NCI-H1694 (cell line): ENCODE results near the gene PRKD3.
A peak's percentile ranks its signal among the peaks of the same experiment; 100 is the strongest.

Source experiments
- DNase-seq: peaks from one replicate; lab custom pipeline; 2025; lab: John Stamatoyannopoulos, UW

Gene PRKD3

GRCh38 chr2:37324786-37325624 is at the start of gene PRKD3:
PRKD3 (minus strand) TSS chr2:37324833; CDS start chr2:37316524, 8,309 bp downstream.
- DNase-seq: peak; percentile 31

GRCh38 chr2:37372000-37372399 is 47.4 kb upstream of the PRKD3 start:
- DNase-seq: no peak

- DNase-seq: no peak
Measured at GRCh38 chr2:37370666-37371065, 46.0 kb upstream of the PRKD3 start.

DNA sequence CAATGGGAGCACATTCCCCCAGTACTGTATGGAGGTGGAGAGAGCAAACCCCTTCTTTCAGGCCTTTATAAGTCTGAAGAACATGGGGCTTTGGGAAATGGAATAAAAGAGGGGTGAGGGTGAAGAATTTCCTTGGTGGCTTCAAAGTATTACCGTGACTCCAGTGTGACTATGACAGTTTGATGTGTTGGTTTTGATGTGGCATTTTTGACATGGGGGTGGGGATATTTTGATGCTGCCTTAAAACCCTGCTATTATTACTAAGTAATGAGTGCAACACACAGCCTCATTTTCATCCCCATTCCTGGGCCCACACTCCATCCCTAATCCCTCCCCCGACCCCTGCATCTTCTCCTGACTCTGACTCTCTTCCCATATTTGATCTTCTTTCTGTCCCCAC is 43.4 kb upstream of the PRKD3 start:
- DNase-seq: no peak

GRCh38 chr2:37367310-37367709 is 42.7 kb upstream of the PRKD3 start:
- no peak for DNase-seq

DNA sequence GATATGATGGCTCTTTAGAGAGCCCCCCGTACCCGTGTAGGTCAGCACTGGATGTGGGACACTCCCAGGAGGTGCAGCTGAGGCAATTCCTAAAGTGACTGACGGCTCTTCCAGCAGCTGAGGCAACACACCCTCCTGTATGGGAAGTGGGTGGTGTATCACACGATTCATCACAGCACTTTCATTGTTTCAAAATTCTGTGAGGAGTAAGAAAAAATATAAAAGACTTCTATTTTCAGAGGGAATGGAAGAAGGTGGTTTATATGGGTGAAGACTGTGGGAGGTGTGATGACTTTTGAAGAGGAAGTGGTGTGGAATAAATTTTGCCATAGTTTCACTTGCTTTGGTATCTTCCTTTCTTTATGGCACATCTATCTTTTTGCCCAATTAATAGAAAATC is 42.1 kb upstream of the PRKD3 start:
- no peak for DNase-seq

DNA sequence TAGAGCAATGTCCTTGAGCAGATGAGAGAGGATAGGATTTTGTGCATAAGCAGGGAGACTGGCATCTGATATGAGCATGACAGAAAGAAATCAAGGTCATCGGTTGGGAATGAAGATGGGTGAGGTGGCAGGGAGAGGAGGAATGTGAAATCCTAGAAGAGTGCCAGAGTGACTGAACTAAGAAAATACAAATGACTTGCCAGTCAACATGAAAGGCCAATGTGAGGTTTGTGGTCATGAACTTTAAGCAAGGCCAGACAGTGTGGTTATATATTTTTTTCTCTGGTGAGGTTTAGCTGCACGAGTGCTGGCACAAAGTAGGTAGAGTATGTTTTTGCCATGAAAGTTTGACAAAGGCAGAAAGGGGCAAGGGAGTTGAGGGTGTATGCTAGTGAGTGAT is 41.0 kb upstream of the PRKD3 start:
- DNase-seq: no peak

DNA sequence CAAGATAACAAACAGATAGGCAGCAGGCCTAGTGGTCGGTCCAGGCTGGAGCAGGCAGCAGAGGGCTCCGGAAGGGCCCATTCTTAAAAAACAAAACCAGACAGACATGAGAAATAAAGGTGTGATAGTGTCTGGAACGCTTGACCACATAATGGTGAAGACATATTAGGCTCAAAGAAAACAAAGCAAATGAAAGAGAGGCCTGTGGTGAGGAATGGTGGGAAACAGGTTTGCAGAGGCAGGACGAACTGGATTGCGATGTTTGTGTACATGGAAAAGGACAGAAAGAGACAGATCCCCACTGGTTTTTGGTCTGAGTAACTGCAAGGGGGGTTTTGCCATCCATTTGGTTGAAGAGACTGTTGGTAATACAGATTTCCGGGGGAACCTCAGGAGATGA is 39.7 kb upstream of the PRKD3 start:
- no peak for DNase-seq

DNA sequence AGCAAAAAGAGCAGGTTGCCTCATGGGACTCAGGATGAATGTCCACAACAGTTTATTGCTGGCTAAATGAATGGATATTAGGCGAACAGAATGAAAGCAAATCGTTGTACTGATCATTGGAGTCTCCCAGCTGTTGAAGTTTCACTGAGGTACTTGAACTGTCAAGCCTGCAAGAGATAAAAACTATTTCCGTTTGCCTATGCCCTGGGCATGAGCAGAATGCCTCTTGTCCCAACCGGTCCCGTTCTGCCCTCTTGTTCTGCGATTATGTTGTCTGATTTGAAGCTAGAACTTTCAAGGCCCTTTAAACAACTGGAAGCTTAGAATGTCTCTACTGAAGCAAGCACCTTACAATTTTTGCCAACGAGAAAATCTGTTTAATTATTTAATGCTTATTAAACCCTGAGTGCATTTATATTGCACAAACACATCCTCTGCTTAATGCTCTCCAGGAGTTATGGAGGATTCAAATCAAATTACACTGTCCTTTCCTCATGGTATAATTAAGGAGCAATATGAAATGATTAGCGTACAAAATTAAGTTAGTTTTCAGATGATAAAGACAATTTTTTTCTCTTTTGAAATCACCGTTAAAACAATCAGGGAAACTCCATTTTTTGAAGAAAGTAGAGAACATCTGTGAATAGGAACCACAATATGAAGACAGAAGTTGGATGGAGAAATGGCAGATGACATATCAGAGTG is 37.5 kb upstream of the PRKD3 start:
- no peak for DNase-seq

DNA sequence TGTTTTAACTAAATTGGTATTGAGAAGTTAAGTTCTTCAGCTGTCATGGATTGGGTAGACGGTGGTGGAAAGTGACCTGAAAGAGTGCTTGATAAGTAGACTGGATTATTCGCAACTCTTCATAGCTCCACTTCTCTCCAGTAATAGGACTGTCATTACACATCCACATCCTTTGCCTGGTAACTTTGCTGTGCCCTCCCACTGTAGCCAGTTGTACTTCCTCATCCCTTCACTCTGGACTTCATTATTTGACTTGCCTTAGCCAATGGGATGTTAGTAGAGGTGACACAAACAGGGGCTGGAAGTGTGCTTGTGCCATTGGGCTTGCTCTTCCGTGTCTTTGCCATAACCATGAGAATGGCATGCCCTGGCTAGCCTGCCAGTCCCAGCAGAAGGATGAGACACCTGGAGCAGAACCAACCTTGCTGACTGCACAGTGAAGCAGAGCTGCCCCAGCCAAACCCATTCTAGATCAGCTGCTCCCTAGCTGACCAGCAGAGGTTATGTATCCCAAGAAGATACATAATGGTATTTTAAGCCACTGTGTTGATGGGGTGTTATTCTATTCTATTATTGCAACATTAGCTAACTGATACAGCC is 36.7 kb upstream of the PRKD3 start:
- DNase-seq: no peak

GRCh38 chr2:37358466-37358865 is 33.8 kb upstream of the PRKD3 start:
- no peak for DNase-seq

- no peak for DNase-seq
Measured at GRCh38 chr2:37357530-37357929, 32.9 kb upstream of the PRKD3 start.

- DNase-seq: no peak
Measured at GRCh38 chr2:37357069-37357468, 32.4 kb upstream of the PRKD3 start.

GRCh38 chr2:37356299-37356698 is 31.7 kb upstream of the PRKD3 start:
- DNase-seq: no peak

DNA sequence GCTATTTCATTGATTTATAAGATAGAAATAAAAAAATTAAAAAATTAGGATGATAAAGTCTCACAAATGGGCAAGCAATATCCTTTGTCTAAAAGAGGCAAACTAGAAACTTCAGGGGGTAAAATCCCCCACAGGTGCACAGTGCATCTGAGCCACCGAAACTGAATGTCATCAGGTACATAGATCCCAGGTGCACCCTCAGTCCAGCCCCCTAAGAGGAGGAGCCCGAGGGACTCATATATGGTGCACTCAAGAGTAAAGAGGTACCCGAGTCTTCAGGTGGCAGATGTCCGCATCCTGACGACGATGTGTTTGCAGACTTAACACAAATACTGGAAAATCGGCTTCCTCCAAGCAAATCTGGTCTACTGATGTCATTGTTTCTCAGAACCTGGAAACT is 31.1 kb upstream of the PRKD3 start:
- no peak for DNase-seq

GRCh38 chr2:37354531-37354930 is 29.9 kb upstream of the PRKD3 start:
- no peak for DNase-seq

GRCh38 chr2:37350034-37350433 is 25.4 kb upstream of the PRKD3 start:
- no peak for DNase-seq

GRCh38 chr2:37349231-37349860 is 24.7 kb upstream of the PRKD3 start:
- no peak for DNase-seq

GRCh38 chr2:37348155-37348554 is 23.5 kb upstream of the PRKD3 start:
- no peak for DNase-seq

DNA sequence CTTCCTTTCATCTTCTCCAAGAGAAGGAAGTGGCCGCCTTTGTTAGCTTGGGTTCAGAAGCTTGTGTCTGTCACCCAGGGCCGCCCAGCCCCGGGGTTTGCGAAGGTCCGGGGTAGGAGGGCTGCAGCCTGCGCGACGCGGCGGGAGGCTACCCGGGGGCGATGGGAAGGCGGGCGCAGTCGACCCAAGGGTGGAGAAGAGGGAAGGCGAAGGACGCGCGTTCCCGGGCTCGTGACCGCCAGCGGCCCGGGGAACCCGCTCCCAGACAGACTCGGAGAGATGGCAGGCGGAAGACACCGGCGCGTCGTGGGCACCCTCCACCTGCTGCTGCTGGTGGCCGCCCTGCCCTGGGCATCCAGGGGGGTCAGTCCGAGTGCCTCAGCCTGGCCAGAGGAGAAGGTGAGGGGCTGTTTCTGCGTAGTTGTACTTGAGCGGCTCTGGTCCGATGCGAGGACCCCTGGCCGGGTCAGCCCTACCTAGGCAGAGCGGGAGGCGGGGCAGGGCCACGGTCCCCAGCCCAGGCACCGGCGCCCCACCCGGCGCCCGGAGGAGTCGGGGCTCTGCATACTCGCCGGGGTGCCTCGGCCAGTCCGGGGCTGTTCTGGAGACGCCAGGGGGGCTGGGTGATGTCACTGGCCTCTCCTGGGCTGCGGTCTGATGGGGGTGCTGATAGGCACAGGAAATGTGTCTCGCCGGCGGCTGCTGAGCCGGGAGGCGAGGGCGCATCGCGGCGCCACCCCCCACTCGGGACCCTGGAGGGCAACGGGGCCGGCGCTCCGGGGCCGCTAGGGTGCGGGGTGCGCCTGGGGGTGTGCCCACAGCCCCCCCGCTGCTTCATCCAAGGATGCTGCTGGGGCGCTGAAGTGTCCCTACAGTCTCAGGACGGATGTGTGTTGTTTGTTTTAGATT is 20.1 kb upstream of the PRKD3 start, which contains the start of gene QPCT:
Gene QPCT (plus strand): TSS at position 178 of the 909 bp plus-strand sequence. CDS start 102 bp downstream, at position 280.
- DNase-seq: no peak
